T-helper 22 cell (primary cell): Measurements from ENCODE around the gene GGT5.
"Not testable (repeated sequence)": the region's sequence is repeated elsewhere in the genome, so short reads cannot be mapped to it uniquely, and the experiment has no call there.

Source experiments
- DNase-seq: peaks from one replicate; pipeline ENCODE4 v3.0.0-alpha.2; 2020; ENCODE audit warnings: low read depth

Gene GGT5

GRCh38 chr22:24203856-24204255 is 41.0 kb downstream of the GGT5 start:
- not testable (repeated sequence) for DNase-seq

DNA sequence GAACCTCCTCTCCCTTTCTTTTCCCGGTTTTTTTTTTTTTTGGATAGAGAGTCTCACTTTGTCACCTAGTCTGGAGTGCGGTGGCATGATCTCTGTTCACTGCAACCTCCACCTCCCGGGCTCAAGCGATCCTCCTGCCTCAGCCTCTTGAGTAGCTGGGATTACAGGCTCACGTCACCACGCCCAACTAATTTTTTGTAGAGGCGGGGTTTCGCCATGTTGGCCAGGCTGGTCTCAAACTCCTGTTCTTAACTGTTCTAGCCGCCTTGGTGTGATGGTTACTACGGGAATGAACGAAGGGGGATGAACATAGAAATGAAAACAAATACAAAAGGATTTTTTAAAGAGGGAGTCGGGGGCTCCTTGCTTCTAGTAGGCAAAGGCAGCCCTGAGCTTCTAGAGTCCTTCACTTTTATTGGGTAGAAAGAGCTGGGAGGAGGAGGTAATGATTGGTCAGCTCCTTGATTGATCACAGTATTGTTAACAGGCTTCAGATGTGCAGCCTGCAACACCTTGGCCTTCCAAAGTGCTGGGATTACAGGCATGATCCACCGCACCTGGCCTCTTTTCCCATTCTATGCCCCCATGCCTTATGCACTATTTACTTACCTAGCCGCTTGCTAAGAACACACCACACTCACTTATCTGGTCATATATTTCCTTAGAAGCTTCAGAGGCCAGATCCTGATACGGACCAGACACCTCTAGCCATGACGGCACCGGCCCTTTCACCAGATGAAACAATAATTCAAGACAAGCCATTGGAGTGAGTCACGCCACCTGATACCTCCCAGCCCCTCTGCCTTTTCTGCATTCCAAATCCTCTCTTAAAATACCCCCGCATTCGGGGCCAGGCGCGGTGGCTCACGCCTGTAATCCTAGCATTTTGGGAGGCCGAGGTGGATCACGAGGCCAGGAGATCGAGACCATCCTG is 42.9 kb downstream of the GGT5 start:
- DNase-seq = no peak

GRCh38 chr22:24200619-24201212 is 44.2 kb downstream of the GGT5 start:
- DNase-seq = no peak

DNA sequence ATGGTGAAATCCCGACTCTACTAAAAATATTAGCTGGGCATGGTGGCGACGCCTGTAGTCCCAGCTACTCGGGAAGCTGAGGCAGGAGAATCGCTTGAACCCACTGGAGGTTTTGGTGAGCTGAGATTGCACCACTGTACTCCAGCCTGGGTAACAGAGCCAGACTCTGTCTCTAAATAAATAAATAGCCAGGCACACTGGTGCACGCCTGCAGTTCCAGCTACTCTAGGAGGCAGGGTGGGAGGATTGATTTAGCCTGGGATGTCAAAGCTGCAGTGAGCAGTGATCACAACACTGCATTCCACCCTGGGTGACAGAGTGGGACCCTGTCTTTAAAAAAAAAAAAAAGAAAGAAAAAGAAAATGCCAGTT is 46.2 kb downstream of the GGT5 start:
- no peak for DNase-seq

GRCh38 chr22:24191893-24192292 is 53.0 kb downstream of the GGT5 start:
- DNase-seq = no peak

DNA sequence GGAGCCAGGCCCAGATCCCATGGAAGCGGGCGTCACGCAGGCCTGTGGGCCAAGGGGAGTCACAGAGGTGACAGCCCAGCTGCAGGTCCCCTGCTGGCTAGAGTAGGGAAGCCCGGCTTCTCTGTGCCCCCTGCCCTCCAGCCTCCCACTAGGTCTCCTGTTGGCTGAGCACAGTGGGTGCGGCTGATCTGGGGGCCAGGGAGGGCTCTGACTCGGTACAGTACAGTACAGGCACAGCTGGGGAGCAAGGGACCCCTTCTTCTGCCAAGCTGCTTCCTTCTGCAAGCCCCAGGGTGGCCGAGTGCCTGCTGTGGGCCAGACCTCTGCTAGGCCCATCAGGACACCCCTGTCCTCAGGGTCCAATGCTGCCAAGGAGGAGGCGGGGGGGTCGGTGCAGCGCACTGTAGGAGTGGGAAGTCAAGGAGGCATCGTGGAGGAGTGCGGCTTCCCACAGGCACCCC is 53.5 kb downstream of the GGT5 start:
- no peak for DNase-seq

- no peak for DNase-seq
Measured at GRCh38 chr22:24190596-24191208, 54.2 kb downstream of the GGT5 start.

GRCh38 chr22:24190159-24190540 is 54.7 kb downstream of the GGT5 start:
- no peak for DNase-seq

GRCh38 chr22:24189249-24190158 is 55.4 kb downstream of the GGT5 start:
- no peak for DNase-seq

DNA sequence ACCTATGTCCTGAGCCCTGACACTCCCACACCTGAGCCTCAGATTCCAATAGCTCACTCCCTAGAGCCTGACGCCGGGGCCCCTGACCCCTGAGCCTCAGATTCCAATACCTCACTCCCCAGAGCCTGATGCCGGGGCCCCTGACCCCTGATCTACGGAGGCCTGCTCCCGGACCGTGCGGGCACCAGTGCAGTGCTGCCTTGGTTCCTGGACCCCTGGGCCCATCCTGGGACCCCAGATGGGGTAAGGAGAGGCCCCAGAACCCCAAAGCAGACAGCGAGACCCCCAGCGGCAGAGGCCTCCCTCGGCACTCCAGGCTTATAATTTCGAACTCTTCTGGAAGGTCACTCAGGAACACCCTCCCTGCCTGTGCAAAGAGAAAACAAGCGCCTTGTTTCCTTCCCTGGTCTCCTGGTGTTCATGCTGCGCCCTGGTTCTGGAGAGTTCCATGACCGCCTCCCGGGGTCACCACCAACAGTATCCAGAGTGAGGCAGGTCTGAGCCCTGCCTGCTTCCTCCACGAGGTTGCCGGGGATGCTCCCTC is 56.1 kb downstream of the GGT5 start:
- no peak for DNase-seq

DNA sequence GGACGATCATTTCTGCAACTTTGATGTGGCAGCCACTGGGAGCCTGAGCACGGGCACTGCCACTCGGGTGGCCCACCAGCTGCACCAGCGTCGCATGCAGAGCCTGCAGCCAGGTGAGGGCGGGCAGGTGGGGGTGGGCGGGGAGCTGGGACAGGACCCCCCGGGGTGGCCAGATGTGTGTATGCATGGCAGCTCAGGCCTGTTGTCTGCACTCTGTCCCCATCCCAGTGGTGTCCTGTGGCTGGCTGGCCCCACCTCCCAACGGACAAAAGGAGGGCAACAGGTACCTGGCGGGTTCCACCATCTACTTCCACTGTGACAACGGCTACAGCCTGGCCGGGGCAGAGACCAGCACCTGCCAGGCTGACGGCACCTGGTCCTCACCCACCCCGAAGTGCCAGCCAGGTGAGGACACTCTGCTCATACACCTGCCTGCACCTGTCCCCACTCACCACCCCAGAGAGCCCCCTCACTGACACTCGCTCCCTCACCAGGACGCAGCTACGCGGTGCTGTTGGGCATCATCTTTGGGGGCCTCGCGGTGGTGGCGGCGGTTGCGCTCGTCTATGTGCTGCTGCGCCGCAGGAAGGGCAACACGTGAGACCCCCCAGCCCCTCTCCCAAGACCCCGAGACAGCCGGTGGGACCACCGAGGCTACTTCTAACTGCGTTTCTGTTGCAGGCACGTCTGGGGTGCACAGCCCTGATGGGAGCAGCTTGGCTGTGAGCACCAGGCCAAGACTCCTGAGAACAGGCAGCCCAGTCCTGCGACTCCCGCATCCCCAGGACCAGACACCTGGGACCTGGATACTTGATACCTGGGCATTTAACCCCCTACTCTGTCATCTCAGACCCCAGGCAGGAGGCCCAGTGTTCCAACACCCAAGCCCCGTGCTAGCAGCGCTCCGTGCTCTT is 56.9 kb downstream of the GGT5 start:
- no peak for DNase-seq

DNA sequence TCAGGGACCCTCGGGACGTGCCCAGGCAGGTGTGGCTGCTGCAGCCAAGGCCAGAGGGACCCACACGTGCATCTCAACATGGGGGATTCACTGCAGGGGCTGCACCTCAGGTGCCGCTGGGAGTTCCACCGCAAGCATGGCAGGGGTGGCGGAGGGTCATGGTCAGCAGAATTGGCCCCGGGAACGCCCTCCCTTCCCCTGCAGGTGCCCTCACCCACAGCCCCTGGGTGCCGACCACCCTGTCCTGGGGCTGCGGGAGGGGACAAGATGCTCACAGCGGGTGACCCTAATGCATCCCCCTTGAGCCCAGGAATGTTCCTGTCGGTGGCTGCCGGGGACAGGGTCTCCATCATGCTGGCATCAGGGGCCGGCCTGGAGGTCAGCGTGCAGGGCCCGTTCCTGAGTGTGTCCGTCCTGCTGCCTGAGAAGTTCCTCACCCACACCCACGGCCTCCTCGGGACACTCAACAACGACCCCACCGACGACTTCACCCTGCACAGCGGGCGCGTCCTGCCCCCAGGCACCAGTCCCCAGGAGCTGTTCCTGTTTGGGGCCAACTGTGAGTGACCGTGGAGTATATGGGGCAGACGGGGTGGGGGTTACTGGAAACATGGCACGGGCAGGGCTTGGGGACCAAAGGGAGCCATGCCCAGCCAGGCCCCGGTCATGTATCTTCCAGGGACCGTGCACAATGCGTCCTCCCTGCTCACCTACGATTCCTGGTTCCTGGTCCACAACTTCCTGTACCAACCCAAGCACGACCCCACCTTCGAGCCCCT is 57.8 kb downstream of the GGT5 start:
- DNase-seq = no peak

- DNase-seq = no peak
Measured at GRCh38 chr22:24186352-24186740, 58.5 kb downstream of the GGT5 start.

DNA sequence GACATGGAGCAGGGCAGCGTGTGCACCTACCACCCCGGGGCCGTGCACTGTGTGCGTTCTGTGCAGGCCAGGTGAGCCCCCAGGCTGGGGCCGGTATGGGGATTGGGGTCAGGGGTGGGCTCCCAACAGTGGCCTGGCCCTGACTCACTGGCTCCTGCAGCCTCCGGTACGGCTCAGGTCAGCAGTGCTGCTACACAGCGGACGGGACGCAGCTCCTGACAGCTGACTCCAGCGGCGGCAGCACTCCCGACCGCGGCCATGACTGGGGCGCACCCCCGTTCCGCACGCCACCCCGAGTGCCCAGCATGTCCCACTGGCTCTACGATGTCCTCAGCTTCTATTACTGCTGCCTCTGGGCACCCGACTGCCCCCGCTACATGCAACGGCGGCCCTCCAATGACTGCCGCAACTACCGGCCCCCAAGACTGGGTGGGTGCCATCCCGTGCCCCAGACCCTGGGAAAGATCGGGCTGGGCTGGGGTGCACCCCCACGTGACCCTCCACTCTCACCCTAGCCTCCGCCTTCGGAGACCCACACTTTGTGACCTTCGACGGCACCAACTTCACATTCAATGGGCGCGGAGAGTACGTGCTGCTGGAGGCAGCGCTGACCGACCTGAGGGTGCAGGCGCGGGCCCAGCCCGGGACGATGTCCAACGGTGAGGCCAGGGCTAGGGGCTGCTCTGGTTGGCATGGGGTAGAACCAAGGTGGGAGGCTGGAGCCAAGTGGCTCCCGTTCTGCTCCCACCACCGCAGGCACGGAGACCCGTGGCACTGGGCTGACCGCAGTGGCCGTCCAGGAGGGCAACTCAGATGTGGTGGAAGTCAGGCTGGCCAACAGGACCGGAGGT is 59.2 kb downstream of the GGT5 start:
- DNase-seq = no peak

DNA sequence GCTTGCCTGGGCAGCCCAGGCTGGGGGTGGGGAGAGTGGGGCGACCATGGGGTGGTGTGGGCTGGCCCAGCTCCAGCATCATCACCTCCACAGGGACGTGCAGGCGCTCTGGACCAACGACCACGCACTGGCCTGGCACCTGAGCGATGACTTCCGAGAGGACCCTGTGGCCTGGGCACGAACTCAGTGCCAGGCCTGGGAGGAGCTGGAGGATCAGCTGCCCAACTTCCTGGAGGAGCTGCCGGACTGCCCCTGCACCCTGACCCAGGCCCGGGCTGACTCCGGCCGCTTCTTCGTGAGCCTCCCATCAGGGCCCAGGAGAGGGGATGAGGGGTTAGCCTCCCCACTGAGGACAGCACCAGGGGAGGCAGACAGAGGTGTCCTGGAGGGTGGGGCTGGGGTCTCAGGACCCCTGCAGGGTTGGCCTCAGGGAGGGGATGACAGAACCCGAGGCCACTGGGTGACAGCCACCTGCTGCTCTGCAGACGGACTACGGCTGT is 59.8 kb downstream of the GGT5 start:
- no peak for DNase-seq

DNA sequence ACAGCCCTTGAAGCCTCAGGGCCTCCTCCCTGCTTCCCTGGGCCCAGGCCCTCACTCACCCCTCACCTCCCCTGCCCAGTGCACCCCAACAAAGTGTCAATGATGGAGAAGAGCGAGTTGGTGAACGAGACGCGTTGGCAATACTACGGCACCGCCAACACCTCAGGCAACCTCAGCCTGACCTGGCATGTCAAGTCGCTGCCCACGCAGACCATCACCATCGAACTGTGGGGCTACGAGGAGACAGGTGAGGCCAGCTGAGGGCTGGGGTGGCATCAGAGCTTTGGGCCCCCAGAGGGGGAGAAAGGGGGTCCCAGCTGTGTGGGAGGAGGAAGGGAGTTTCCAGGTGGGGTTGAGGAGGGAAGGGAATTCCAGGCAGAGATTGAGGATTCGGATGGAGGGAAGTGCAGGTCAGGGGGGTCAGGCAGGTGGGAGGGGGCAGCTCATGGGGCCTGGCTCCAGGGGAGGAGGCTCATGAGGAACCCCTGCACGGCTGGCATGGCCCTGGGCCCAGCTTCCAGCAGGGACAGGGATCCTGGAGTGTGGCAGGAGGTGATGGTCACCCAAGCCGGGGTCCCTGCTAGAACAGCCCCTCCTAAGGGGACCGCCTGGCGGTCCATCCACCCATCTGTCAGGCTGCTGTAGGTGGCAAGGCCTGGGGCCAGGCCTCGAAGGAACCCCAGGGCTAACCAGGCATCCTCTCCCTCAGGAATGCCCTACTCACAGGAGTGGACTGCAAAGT is 60.7 kb downstream of the GGT5 start:
- no peak for DNase-seq

DNA sequence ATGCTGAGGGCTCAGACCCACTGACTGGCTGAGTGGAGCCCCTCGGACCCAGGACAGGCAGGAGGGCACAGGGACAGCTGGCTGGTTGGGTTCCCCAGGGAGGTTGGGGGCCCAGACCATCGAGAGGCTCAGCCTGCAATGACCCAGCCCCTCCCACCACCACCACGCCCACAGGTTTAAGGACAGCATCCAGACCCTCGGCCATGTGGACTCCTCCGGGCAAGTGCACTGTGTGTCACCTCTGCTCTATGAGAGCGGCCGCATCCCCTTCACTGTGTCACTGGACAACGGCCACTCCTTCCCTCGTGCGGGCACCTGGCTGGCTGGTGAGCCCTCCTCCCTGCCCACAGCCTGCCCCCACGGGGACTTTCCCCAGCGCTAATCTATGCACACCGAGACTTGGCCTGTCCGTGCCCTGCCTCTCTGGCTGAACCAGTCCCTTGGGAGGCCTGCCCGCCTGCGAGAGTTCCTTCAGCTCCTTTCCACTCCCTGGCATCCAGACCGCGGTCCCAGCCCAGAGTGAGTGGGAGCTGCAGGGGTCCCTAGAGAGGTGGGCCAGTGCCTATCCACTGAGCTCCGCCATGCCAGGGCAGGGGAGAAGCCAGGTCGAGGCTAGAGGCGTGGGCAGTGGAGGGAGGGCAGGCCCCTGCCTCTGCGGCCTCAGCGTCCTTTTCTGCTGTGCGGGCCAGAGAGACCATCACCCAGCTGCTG is 61.4 kb downstream of the GGT5 start:
- DNase-seq = no peak
